G401 (cell line): Measurements from ENCODE around the gene SNX30. TPM values are rescaled to one million over a fixed set of nuclear protein-coding genes. Genes with fewer than 3 reads are reported as not detected.

Experiments
- DNase-seq: peaks from one replicate; pipeline ENCODE4 v3.0.0-alpha.2; 2015; ENCODE audit warnings: low spot score
- in situ Hi-C: cut with HindIII; loops from 2 replicates; pipeline ENCODE4 v1.10.0; 2016; ENCODE audit warnings: low sequenced_read_pairs, mixed read lengths
- total RNA-seq: library from RNA; depleted of rRNA; stranded (reverse); fragments of >200 nt; shearing (Covaris generic); gene quantifications from 2 replicates; pipeline ENCODE4 v1.2.3, GENCODE V29; 2014

SNX30 gene
- total RNA-seq, 1 experiment from 2014 or later, result 11.9 TPM

GRCh38 chr9:112867275-112867991, 116.9 kb downstream of the SNX30 start:
- no peak for DNase-seq

GRCh38 chr9:112868461-112868860, 117.9 kb downstream of the SNX30 start:
- DNase-seq, result no peak
- in situ Hi-C loops, result no loop called here

More at GRCh38 chr9:112867275-112867991, 116.9 kb downstream of the SNX30 start:
- in situ Hi-C loops, result no loop called here

- in situ Hi-C loops, result no loop called here
Observed at GRCh38 chr9:112869041-112869529, 118.5 kb downstream of the SNX30 start.

GRCh38 chr9:112869917-112870316, 119.4 kb downstream of the SNX30 start:
- in situ Hi-C loops, result no loop called here

More at GRCh38 chr9:112869041-112869529, 118.5 kb downstream of the SNX30 start:
- DNase-seq, result peak; percentile 20

GRCh38 chr9:112870556-112870955, 120.0 kb downstream of the SNX30 start:
- in situ Hi-C loops, result no loop called here

More at GRCh38 chr9:112869917-112870316, 119.4 kb downstream of the SNX30 start:
- DNase-seq, result peak; percentile 37

GRCh38 chr9:112872019-112872418, 121.5 kb downstream of the SNX30 start:
- no peak for DNase-seq
- in situ Hi-C loops, result no loop called here

More at GRCh38 chr9:112870556-112870955, 120.0 kb downstream of the SNX30 start:
- peak; percentile 67 for DNase-seq

GRCh38 chr9:112873773-112874405, 123.3 kb downstream of the SNX30 start:
- in situ Hi-C loops, result no loop called here
- DNase-seq, result no peak

GRCh38 chr9:112878752-112879151, 128.2 kb downstream of the SNX30 start:
- in situ Hi-C loops, result no loop called here

GRCh38 chr9:112880650-112881049, 130.1 kb downstream of the SNX30 start:
- no peak for DNase-seq
- in situ Hi-C loops, result no loop called here

More at GRCh38 chr9:112878752-112879151, 128.2 kb downstream of the SNX30 start:
- no peak for DNase-seq

GRCh38 chr9:112881331-112881730, 130.8 kb downstream of the SNX30 start:
- no peak for DNase-seq
- in situ Hi-C loops, result no loop called here

GRCh38 chr9:112884101-112884500, 133.5 kb downstream of the SNX30 start:
- no peak for DNase-seq

GRCh38 chr9:112884721-112885120, 134.2 kb downstream of the SNX30 start:
- no peak for DNase-seq
- in situ Hi-C loops, result no loop called here

More at GRCh38 chr9:112884101-112884500, 133.5 kb downstream of the SNX30 start:
- in situ Hi-C loops, result no loop called here

- in situ Hi-C loops, result no loop called here
- no peak for DNase-seq
Observed at GRCh38 chr9:112885324-112885723, 134.8 kb downstream of the SNX30 start.

GRCh38 chr9:112886351-112886750, 135.8 kb downstream of the SNX30 start:
- no peak for DNase-seq
- in situ Hi-C loops, result no loop called here

GRCh38 chr9:112887381-112887780, 136.8 kb downstream of the SNX30 start:
- peak; percentile 19 for DNase-seq
- in situ Hi-C loops, result no loop called here

- in situ Hi-C loops, result no loop called here
- peak; percentile 60 for DNase-seq
Observed at GRCh38 chr9:112890106-112891081, 139.8 kb downstream of the SNX30 start, which contains the start of gene SLC46A2. Gene SLC46A2, minus strand, starts transcription at chr9:112890876. Its CDS starts 195 bp downstream, at chr9:112890681.

GRCh38 chr9:112891521-112891920, 141.0 kb downstream of the SNX30 start:
- no peak for DNase-seq
- in situ Hi-C loops, result no loop called here

- in situ Hi-C loops, result no loop called here
- no peak for DNase-seq
Observed at GRCh38 chr9:112892981-112893380, 142.4 kb downstream of the SNX30 start.

- in situ Hi-C loops, result no loop called here
- no peak for DNase-seq
Observed at GRCh38 chr9:112894041-112894440, 143.5 kb downstream of the SNX30 start.
